Glutamatergic neuron (in vitro differentiated cells): Measurements from ENCODE around the gene ZPBP2. TPM values are rescaled to one million over a fixed set of nuclear protein-coding genes. Genes with fewer than 3 reads are reported as not detected.

Experiments used
- DNase-seq: peaks from one replicate; pipeline ENCODE4 v3.0.0; 2022
- H3K27ac Mint-ChIP-seq: one replicate; pipeline ENCODE4 v1.8.0; 2020; ENCODE audit warnings: mild to moderate bottlenecking, mixed read lengths, inconsistent platforms; ENCODE audit not compliant: unreplicated experiment
- H3K27me3 Mint-ChIP-seq: one replicate; pipeline ENCODE4 v1.8.0; 2020; ENCODE audit warnings: mild to moderate bottlenecking, moderate library complexity, mixed read lengths, inconsistent platforms; ENCODE audit not compliant: unreplicated experiment
- H3K36me3 Mint-ChIP-seq: one replicate; pipeline ENCODE4 v1.8.0; 2020; ENCODE audit warnings: mild to moderate bottlenecking, mixed read lengths, inconsistent platforms; ENCODE audit not compliant: unreplicated experiment
- H3K4me1 Mint-ChIP-seq: one replicate; pipeline ENCODE4 v1.8.0; 2020; ENCODE audit warnings: mild to moderate bottlenecking, low read depth, mixed read lengths, inconsistent platforms; ENCODE audit not compliant: unreplicated experiment
- H3K4me3 Mint-ChIP-seq: one replicate; pipeline ENCODE4 v1.8.0; 2020; ENCODE audit warnings: mild to moderate bottlenecking, mixed read lengths, inconsistent platforms; ENCODE audit not compliant: unreplicated experiment
- H3K9me3 Mint-ChIP-seq: one replicate; pipeline ENCODE4 v1.8.0; 2020; ENCODE audit warnings: mild to moderate bottlenecking, moderate library complexity, mixed read lengths, inconsistent platforms; ENCODE audit not compliant: unreplicated experiment
- total RNA-seq: library from RNA; stranded (reverse); fragmentation: NEBNext Ultra II Directional; extraction: Animal tissue kit (Norgen Biotek cat#: 25700); gene quantifications from one replicate; pipeline ENCODE4 v1.2.1, GENCODE V29; 2021; ENCODE audit not compliant: unreplicated experiment
- TF ChIP-seq, protein P1 (sequence below): fragments of 200-600 bp; sonication (generic); IDR thresholded peaks from one replicate; pipeline ENCODE4 v1.5.0; 2021; ENCODE audit not compliant: partially characterized antibody, unreplicated experiment

The ZPBP2 gene
- total RNA-seq, 1 donor from 2014 or later, result not detected

DNA sequence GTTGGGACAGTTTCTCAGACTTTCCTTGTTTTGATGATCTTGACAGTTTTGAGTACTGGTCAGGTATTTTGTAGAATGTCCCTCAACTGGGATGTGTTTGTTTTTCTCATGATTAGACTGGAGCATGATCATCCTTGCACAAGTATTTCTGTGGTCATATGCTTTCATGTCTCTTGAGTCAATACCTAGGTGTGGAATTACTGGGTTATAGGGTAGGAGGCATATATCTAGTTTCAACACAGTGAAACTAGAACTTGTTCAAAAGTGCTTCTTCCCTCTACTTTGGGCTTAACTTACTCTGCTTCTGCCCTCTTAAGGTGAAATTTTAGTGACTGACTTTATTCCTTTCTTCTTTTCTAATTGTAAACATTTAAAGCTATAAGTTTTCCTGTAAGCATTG, 34.0 kb upstream of the ZPBP2 start:
- TF ChIP-seq, protein P1, sequence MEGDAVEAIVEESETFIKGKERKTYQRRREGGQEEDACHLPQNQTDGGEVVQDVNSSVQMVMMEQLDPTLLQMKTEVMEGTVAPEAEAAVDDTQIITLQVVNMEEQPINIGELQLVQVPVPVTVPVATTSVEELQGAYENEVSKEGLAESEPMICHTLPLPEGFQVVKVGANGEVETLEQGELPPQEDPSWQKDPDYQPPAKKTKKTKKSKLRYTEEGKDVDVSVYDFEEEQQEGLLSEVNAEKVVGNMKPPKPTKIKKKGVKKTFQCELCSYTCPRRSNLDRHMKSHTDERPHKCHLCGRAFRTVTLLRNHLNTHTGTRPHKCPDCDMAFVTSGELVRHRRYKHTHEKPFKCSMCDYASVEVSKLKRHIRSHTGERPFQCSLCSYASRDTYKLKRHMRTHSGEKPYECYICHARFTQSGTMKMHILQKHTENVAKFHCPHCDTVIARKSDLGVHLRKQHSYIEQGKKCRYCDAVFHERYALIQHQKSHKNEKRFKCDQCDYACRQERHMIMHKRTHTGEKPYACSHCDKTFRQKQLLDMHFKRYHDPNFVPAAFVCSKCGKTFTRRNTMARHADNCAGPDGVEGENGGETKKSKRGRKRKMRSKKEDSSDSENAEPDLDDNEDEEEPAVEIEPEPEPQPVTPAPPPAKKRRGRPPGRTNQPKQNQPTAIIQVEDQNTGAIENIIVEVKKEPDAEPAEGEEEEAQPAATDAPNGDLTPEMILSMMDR, result no peak
- H3K36me3 Mint-ChIP-seq, result peaks cover 8% of the 10 kb centered on the region
- no peaks in the 10 kb centered on the region for H3K4me1 Mint-ChIP-seq
- no peak for DNase-seq
- no peak overlapping the region for H3K27ac Mint-ChIP-seq
- H3K9me3 Mint-ChIP-seq, result peaks cover 7% of the 10 kb centered on the region
- no peaks in the 10 kb centered on the region for H3K27me3 Mint-ChIP-seq
- H3K4me3 Mint-ChIP-seq, result no peak overlapping the region

DNA sequence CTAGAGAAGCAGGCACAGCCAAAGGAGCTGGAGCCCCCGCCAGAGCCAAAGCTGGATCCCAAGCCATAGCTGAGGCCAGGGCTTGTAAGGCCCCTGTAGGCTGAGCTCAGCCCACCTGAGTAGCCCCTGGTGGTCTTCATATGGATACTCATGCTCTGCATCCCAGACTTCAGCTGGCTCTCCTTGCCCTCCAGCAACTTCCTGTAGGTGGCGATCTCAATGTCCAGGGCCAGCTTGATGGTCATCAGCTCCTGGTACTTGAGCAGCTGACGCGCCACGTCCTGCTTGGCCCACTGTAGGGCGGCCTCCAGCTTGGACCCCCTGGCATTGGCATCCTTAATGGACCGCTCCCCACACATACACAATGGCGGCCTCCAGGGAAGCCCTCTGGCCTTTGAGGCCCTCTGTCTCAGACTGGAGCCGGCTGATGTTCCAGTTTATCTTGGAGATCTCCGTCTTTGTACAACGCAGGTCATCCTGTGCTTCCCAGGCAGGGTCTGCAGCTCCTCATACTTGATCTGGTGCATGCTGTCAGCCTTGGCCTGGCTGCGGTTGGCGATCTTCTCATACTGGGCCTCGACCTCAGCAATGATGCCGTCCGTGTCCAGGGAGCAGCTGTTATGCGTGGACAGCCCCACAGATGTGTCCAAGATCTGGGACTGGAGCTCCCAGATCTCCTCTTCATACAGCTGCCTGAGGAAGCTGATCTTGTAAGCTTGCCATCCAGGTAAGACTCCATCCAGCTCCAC, 32.8 kb upstream of the ZPBP2 start:
- peaks cover 7% of the 10 kb centered on the region for H3K9me3 Mint-ChIP-seq
- TF ChIP-seq, protein P1, result no peak
- H3K4me1 Mint-ChIP-seq, result no peaks in the 10 kb centered on the region
- H3K27me3 Mint-ChIP-seq, result no peaks in the 10 kb centered on the region
- no peak overlapping the region for H3K27ac Mint-ChIP-seq
- peaks cover 8% of the 10 kb centered on the region for H3K36me3 Mint-ChIP-seq
- no peak for DNase-seq
- H3K4me3 Mint-ChIP-seq, result no peak overlapping the region

DNA sequence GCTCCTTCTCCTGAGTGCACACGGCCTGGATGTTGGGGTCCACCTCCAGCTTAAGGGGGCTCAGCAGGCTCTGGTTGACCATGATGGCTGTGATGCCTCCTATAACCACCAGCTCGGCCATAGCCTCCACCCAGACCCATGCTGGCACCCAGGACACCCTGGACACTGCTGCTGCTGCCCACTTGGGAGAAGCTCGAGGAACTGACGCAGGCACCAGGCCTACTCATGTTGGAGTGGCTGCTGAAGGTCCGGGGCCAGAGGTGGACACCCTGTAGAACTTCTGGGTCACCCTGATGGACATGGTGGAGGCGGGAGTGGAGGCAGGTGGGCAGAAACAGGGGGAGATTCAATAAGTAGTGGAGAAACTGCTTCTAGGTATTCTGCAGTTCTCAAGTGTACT, 31.9 kb upstream of the ZPBP2 start:
- Mint-ChIP-seq H3K9me3 (peaks cover 7% of the 10 kb centered on the region), H3K4me3 (no peak overlapping the region), H3K36me3 (peaks cover 8% of the 10 kb centered on the region), H3K27ac (no peak overlapping the region), H3K4me1 (no peaks in the 10 kb centered on the region), H3K27me3 (peaks cover 1% of the 10 kb centered on the region)
- TF ChIP-seq, protein P1, result no peak
- no peak for DNase-seq

GRCh38 chr17:39838057-39838456, 29.9 kb upstream of the ZPBP2 start:
- peaks cover 8% of the 10 kb centered on the region for H3K36me3 Mint-ChIP-seq
- peaks cover 7% of the 10 kb centered on the region for H3K9me3 Mint-ChIP-seq
- H3K27ac Mint-ChIP-seq, result no peak overlapping the region
- no peak overlapping the region for H3K4me3 Mint-ChIP-seq
- TF ChIP-seq, protein P1, result no peak
- no peaks in the 10 kb centered on the region for H3K4me1 Mint-ChIP-seq
- no peak for DNase-seq
- H3K27me3 Mint-ChIP-seq, result peaks cover 1% of the 10 kb centered on the region

DNA sequence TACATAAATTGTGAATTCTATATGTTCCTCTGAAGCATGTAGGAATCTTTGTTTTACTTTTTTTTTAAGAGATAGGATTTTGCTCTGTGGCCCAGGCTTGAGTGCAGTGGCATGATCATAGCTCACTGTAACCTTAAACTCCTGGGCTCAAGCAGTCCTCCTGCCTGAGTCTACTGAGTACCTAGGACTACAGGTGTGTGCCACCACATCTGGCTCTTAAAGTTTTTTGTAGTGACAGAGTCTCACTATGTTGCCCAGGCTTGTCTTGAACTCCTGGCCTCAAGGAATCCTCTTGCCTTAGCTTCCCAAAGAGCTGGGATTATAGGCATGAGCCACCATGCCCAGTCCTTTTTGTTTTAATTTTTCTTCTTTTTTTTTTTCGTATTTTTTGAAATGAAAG, 29.2 kb upstream of the ZPBP2 start:
- TF ChIP-seq, protein P1, result no peak
- Mint-ChIP-seq H3K9me3 (peaks cover 5% of the 10 kb centered on the region), H3K27ac (no peak overlapping the region), H3K36me3 (peaks cover 8% of the 10 kb centered on the region), H3K4me3 (no peak overlapping the region), H3K4me1 (no peaks in the 10 kb centered on the region), H3K27me3 (peaks cover 1% of the 10 kb centered on the region)
- DNase-seq, result no peak
